Activated naive CD4-positive, alpha-beta T cell treated with anti-CD3 and anti-CD28 coated beads, Interleukin-2, amount 50 U/mL, for 16 hours (primary cell): Measurements from ENCODE around the gene NEIL1.
A peak's percentile ranks its signal among the peaks of the same experiment; 100 is the strongest.
"Not testable (repeated sequence)": the region's sequence is repeated elsewhere in the genome, so short reads cannot be mapped to it uniquely, and the experiment has no call there.

Experiments used
- DNase-seq: peaks from one replicate; pipeline ENCODE4 v3.0.0-alpha.2; 2020

Gene NEIL1

GRCh38 chr15:75358771-75359536 is 12.1 kb downstream of the NEIL1 start:
- no peak for DNase-seq

- no peak for DNase-seq
Observed at GRCh38 chr15:75359537-75360250, 12.9 kb downstream of the NEIL1 start.

GRCh38 chr15:75360391-75360790 is 13.6 kb downstream of the NEIL1 start:
- DNase-seq = no peak

GRCh38 chr15:75360856-75361255 is 14.0 kb downstream of the NEIL1 start:
- DNase-seq = no peak

GRCh38 chr15:75361361-75361988 is 14.6 kb downstream of the NEIL1 start:
- no peak for DNase-seq

GRCh38 chr15:75361989-75362641 is 15.3 kb downstream of the NEIL1 start:
- DNase-seq = no peak

- DNase-seq = no peak
Observed at GRCh38 chr15:75362642-75363249, 15.9 kb downstream of the NEIL1 start.

GRCh38 chr15:75363786-75364185 is 16.9 kb downstream of the NEIL1 start:
- DNase-seq = no peak

GRCh38 chr15:75364881-75365280 is 18.0 kb downstream of the NEIL1 start:
- no peak for DNase-seq

GRCh38 chr15:75366163-75366562 is 19.3 kb downstream of the NEIL1 start:
- no peak for DNase-seq

GRCh38 chr15:75367006-75367405 is 20.2 kb downstream of the NEIL1 start:
- DNase-seq = no peak

- DNase-seq = no peak
Observed at GRCh38 chr15:75367406-75367912, 20.6 kb downstream of the NEIL1 start.

GRCh38 chr15:75367913-75368688 is 21.3 kb downstream of the NEIL1 start, which contains the start of gene MAN2C1:
Gene MAN2C1, minus strand, starts transcription at chr15:75368607. Its CDS starts 24 bp downstream, at chr15:75368583.
- peak; percentile 93 for DNase-seq

- no peak for DNase-seq
Observed at GRCh38 chr15:75368689-75369239, 21.9 kb downstream of the NEIL1 start.

- DNase-seq = no peak
Observed at GRCh38 chr15:75369897-75370581, 23.2 kb downstream of the NEIL1 start.

- no peak for DNase-seq
Observed at GRCh38 chr15:75371486-75371885, 24.6 kb downstream of the NEIL1 start.

GRCh38 chr15:75371901-75372688 is 25.3 kb downstream of the NEIL1 start:
- DNase-seq = no peak

GRCh38 chr15:75380773-75381172 is 33.9 kb downstream of the NEIL1 start:
- no peak for DNase-seq

- DNase-seq = not testable (repeated sequence)
Observed at GRCh38 chr15:75383986-75384385, 37.1 kb downstream of the NEIL1 start.
